ENCODE data around the gene TIMM8A.
A peak's percentile ranks its signal among the peaks of the same experiment; 100 is the strongest.
"Not testable (repeated sequence)": the region's sequence is repeated elsewhere in the genome, so short reads cannot be mapped to it uniquely, and the experiment has no call there.

The TIMM8A gene

DNA sequence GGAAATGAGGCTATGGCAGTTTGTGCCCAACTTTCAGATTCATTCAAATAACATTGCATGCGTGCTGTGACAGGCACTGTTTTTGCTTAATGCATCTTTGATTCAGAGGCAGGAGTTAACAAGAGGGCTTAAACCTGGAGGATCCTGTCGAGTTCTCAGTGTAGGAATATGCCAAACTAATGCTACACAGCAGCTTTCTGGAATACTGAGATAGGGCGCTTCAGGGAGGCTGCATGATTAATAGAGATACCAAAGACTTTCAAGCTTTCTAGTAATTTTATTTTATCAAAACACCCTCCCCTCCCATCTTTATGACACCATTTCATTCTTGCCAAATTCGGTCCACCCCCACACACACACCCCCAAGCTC, 636 bp upstream of the TIMM8A start:
- peak overlapping the region; percentile 84 to 91 (median 88) for H3K27ac Mint-ChIP-seq
- H3K36me3 Mint-ChIP-seq (ENCODE audit: low read depth) = peaks cover 8% of the 10 kb centered on the region
- H3K4me3 Mint-ChIP-seq = peak overlapping the region; percentile 89 to 92 (median 92)
- H3K9me3 Mint-ChIP-seq = peaks cover 9% of the 10 kb centered on the region
- TF ChIP-seq CTCF (IDR thresholded peaks at IDR 0.05; ENCODE audit: unreplicated experiment in 3 of 3) = no peak
- no peaks in the 10 kb centered on the region for H3K27me3 Mint-ChIP-seq (ENCODE audit: low read depth)
- peaks cover 7% of the 10 kb centered on the region for H3K4me1 Mint-ChIP-seq

DNA sequence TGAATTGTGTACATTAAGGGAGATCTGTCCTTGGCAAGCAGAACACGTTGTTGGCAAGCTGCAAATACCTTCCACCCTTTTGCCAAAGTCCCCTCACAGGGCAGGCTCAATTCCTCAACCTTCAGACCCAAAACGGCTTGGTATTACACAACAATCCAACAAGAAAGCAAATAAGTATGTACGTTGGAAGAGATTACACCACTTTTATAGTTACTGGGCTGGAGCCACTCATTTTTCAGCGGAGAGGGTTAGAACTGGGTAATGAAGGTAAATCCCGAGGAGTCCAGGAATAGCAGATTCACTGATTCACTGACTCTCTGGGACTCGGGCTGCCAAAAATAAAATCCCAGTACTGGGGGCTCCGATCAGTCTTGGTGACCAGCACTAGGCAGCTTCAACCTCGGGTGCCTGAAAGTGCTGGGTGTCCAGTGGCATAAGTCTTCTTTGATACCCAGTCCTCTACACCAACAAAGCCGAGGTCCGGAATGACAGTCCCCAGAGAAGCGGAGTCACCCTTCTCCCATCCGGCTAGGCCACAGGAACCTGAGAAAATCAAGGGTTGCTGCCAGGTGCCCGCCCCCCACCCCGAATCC, 587 bp downstream of the TIMM8A start:
- Mint-ChIP-seq H3K4me1 (peaks cover 7% of the 10 kb centered on the region), H3K27me3 (ENCODE audit: low read depth) (no peaks in the 10 kb centered on the region), H3K27ac (peak overlapping the region; percentile 84 to 91 (median 88)), H3K9me3 (peaks cover 4% of the 10 kb centered on the region), H3K4me3 (peak overlapping the region; percentile 89 to 92 (median 92)), H3K36me3 (ENCODE audit: low read depth) (peaks cover 11% of the 10 kb centered on the region)
- TF ChIP-seq CTCF (IDR thresholded peaks at IDR 0.05; ENCODE audit: unreplicated experiment in 3 of 3) = no peak

DNA sequence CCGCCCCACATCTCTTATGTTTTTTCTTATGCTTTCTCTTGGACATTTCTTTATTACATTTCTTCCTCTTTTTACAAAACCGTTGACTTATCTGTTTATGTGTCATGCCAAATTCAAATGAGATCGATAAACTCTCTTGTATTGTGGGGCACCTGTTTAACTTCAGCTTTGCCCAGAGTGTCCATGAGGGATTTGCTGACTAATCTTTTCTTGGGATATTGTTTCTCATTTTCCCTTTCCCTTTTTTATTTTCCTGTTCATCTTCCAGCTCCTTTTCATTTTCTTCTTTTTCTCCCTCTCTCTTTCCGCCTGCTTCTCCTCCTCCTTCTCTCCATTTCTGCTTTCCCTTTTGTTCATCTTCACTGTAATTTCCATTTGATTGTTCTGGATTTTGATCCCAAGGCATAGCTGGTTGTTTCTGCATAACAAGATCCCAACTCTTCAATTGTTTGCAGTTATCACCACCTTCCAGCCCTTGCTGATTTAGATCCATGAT, 10.7 kb downstream of the TIMM8A start:
- no peak overlapping the region for H3K27ac Mint-ChIP-seq
- no peak for TF ChIP-seq CTCF (IDR thresholded peaks at IDR 0.05; ENCODE audit: unreplicated experiment in 3 of 3)
- H3K36me3 Mint-ChIP-seq (ENCODE audit: low read depth) = peaks cover 4% of the 10 kb centered on the region
- H3K9me3 Mint-ChIP-seq = peaks cover 24% of the 10 kb centered on the region
- H3K27me3 Mint-ChIP-seq (ENCODE audit: low read depth) = no peaks in the 10 kb centered on the region
- H3K4me1 Mint-ChIP-seq = no peaks in the 10 kb centered on the region
- no peak overlapping the region for H3K4me3 Mint-ChIP-seq

GRCh38 chrX:101334310-101334709, 14.2 kb downstream of the TIMM8A start:
- H3K4me3 Mint-ChIP-seq; H3K27me3 Mint-ChIP-seq (ENCODE audit: low read depth); H3K27ac Mint-ChIP-seq; H3K36me3 Mint-ChIP-seq (ENCODE audit: low read depth); H3K4me1 Mint-ChIP-seq: not testable (repeated sequence)
- H3K9me3 Mint-ChIP-seq = peaks cover 35% of the 10 kb centered on the region

GRCh38 chrX:101326600-101326999, 21.9 kb downstream of the TIMM8A start:
- H3K9me3 Mint-ChIP-seq = peaks cover 23% of the 10 kb centered on the region
- not testable (repeated sequence) for H3K4me1 Mint-ChIP-seq; H3K4me3 Mint-ChIP-seq; H3K36me3 Mint-ChIP-seq (ENCODE audit: low read depth); H3K27me3 Mint-ChIP-seq (ENCODE audit: low read depth); H3K27ac Mint-ChIP-seq

DNA sequence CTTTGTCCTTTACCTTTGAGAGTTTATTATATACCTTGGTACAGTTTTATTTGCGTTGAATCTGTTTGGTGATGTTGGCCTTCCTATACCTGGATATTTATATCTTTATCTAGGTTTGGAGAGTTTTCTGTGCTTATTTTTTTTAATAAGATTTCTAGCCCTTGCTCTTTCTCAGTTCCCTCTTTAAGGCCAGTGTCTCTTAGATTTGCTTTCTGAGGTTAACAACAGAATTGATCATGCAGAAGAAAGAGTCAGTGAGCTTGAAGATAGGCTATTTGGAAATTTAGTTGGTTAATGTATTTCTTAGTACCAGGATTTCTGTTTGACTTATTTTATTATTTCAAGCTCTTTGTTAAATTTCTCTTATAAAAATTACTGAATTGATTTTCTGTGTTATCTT, 44.8 kb downstream of the TIMM8A start:
- no peak for TF ChIP-seq CTCF (IDR thresholded peaks at IDR 0.05; ENCODE audit: unreplicated experiment in 3 of 3)
- H3K9me3 Mint-ChIP-seq = peaks cover 14% of the 10 kb centered on the region

More for the DNA sequence above, 44.8 kb downstream of the TIMM8A start:
- Mint-ChIP-seq H3K27me3 (ENCODE audit: low read depth) (no peaks in the 10 kb centered on the region), H3K27ac (no peak overlapping the region), H3K4me1 (no peaks in the 10 kb centered on the region), H3K36me3 (ENCODE audit: low read depth) (no peaks in the 10 kb centered on the region), H3K4me3 (no peak overlapping the region)
